Activated T-cell treated with anti-CD3 and anti-CD28 coated beads, Interleukin-2, amount 50 U/mL, for 72 hours (primary cell): ENCODE data around the gene ZFYVE28. TPM values are rescaled to one million over a fixed set of nuclear protein-coding genes. Genes with fewer than 3 reads are reported as not detected.

Experiments used
- ATAC-seq, 2 donors: fragments of 150-1000 bp; cut with Tn5 transposase; replicated peaks in 1 of 2; 2 replicates each; pipeline ENCODE4 v1.10.0; 2021; ENCODE audit warnings: moderate library complexity in 2 of 2, mild to moderate bottlenecking in 1 of 2
- DNase-seq, 2 donors: peaks; one replicate each; pipeline ENCODE4 v3.0.0; 2021 to 2022; ENCODE audit warnings: mixed read lengths in 1 of 2
- H3K27ac Mint-ChIP-seq: one replicate; pipeline ENCODE4 v1.8.0; 2022; ENCODE audit warnings: mild to moderate bottlenecking, moderate library complexity, mixed read lengths
- H3K27me3 Mint-ChIP-seq: one replicate; pipeline ENCODE4 v1.8.0; 2022; ENCODE audit warnings: low read depth, mixed read lengths
- H3K36me3 Mint-ChIP-seq, 2 donors: one replicate each; pipeline ENCODE4 v1.8.0; 2022; ENCODE audit warnings: mixed read lengths in 2 of 2, mild to moderate bottlenecking in 1 of 2; ENCODE audit not compliant: insufficient read depth in 2 of 2
- H3K4me1 Mint-ChIP-seq: one replicate; pipeline ENCODE4 v1.8.0; 2022; ENCODE audit warnings: low read depth, mixed read lengths
- H3K4me3 Mint-ChIP-seq, 2 donors: one replicate each; pipeline ENCODE4 v1.8.0; 2022; ENCODE audit warnings: mild to moderate bottlenecking in 2 of 2, mixed read lengths in 2 of 2, moderate library complexity in 2 of 2
- H3K9me3 Mint-ChIP-seq, 2 donors: one replicate each; pipeline ENCODE4 v1.8.0; 2022; ENCODE audit warnings: mixed read lengths in 2 of 2
- total RNA-seq, 2 donors: library from RNA; stranded (reverse); gene quantifications; one replicate each; pipeline ENCODE4 v1.2.3, GENCODE V29; 2022

ZFYVE28 gene
- total RNA-seq, 2 donors from 2014 or later: 14.4 to 24.4 TPM

GRCh38 chr4:2254665-2255500 is 163.6 kb downstream of the ZFYVE28 start:
- DNase-seq (peak in 1 of 2 donors; percentile 0), ATAC-seq (no peak)
- no peaks in the 10 kb centered on the region for H3K36me3 Mint-ChIP-seq
- H3K9me3 Mint-ChIP-seq: no peaks in the 10 kb centered on the region
- H3K4me1 Mint-ChIP-seq: no peaks in the 10 kb centered on the region
- peak overlapping the region; percentile 63 for H3K27ac Mint-ChIP-seq
- peak overlapping the region in 1 of 2 donors; percentile 24 for H3K4me3 Mint-ChIP-seq
- H3K27me3 Mint-ChIP-seq: no peaks in the 10 kb centered on the region

- ATAC-seq (no peak), DNase-seq (no peak)
- Mint-ChIP-seq H3K36me3 (no peaks in the 10 kb centered on the region), H3K9me3 (no peaks in the 10 kb centered on the region), H3K4me1 (no peaks in the 10 kb centered on the region), H3K27me3 (no peaks in the 10 kb centered on the region), H3K4me3 (no peak overlapping the region), H3K27ac (no peak overlapping the region)
Measured at GRCh38 chr4:2253160-2254084, 165.0 kb downstream of the ZFYVE28 start.

DNA sequence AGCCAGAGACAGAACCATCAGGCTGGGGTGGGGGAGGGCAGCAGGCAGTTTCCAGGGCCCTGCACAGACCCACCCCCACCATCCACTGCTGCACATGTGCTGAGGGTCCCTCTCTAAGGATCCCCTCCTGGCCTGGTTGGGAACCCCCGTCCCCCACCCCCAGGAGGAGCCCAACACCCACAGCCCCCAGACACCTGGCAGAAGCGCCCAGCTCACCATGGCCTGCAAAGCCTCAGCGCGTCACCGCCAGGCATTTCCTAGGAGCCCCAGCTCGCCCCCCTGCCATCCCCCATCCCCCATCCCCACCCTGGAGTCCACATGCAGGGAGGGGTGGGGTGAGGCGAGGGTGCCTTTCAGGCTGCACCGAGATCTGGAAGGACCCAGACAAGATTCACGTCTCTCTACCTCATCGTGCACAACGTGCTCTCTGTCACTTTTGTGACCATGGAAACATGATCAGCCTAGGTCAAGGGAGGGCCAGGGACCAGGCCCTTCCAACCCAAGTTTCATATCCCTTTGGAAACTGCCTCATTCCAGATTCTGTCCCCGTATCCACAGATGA is 165.8 kb downstream of the ZFYVE28 start:
- Mint-ChIP-seq H3K4me3 (no peak overlapping the region), H3K9me3 (no peaks in the 10 kb centered on the region), H3K27me3 (no peaks in the 10 kb centered on the region), H3K36me3 (no peaks in the 10 kb centered on the region), H3K4me1 (no peaks in the 10 kb centered on the region), H3K27ac (no peak overlapping the region)
- ATAC-seq (no peak), DNase-seq (no peak)

DNA sequence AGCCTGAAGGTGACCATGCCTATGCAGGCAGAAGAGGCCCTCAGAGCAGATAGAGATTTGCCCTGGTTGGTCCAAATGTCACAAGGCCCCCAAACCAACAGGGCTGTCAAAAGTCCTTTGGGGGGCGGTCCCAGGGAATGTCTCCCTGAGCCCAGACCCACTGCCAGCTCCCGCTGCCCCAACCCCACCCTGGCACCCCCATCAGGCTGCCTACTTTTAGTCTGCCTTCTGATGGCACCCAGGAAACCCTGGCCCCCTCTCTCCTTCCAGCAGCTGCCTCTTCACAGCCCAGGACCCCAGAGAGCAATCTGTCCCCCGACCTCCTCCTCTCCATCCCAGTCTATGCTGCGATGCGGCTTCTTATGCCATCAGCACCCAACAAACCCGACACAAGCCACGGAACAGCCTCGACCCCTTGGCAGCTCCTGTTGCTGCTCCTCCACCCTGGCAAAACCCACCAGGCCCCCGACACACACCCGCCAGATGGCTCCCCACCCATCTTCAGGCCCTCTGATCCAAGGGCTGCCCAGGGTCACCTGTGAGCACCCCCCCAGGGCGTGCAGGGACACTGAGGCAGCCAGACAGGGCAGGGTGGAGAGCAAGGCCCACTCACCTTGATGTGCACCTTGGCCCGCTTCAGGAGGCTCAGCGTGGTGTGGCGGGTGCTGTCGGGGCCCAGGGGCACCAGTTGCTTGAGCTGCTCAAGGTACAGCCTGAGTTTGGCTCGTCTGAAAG is 166.5 kb downstream of the ZFYVE28 start:
- Mint-ChIP-seq H3K36me3 (no peaks in the 10 kb centered on the region), H3K9me3 (no peaks in the 10 kb centered on the region), H3K4me3 (no peak overlapping the region), H3K27ac (no peak overlapping the region), H3K4me1 (no peaks in the 10 kb centered on the region), H3K27me3 (no peaks in the 10 kb centered on the region)
- ATAC-seq (no peak), DNase-seq (no peak)

- H3K27me3 Mint-ChIP-seq: no peaks in the 10 kb centered on the region
- no peaks in the 10 kb centered on the region for H3K9me3 Mint-ChIP-seq
- no peaks in the 10 kb centered on the region for H3K36me3 Mint-ChIP-seq
- DNase-seq (peak in 1 of 2 donors; percentile 0), ATAC-seq (peak in 1 of 2 donors; percentile 16)
- H3K4me3 Mint-ChIP-seq: no peak overlapping the region
- H3K4me1 Mint-ChIP-seq: no peaks in the 10 kb centered on the region
- no peak overlapping the region for H3K27ac Mint-ChIP-seq
Measured at GRCh38 chr4:2251073-2251794, 167.2 kb downstream of the ZFYVE28 start.

DNA sequence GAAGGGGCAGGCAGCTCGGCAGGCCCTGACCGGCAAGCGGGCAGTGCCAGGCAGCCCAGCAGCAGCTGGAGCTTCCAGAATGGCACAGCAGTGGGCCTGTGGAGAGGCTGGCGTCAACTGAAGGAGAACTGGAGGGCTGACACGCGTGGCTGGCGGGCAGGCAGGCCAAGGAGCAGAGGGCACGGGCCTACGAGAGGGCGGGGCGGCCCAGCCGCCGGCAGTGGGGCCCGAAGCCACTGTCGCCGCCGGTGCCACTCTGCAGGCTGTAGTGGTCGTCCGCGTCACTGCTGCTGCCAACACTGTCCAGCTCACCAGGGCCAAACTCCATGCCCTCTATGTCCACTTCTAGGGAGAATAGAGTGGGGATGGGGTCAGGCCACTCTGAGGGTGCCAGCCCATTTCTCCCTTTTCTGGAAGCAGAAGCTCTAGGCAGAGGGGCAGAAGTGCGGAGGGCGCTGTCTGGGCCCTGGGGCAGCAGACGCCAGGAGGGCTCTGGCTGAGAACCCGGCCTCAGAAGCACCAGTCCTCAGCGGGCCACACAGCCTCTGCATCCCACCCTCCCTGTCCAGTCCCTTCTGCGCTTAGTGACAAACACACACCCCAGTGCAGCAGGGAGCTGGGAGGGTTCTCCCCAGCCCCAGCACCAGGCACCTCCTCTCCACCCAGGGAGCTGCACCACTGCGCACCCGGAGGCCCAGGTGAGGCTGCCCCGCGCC is 167.9 kb downstream of the ZFYVE28 start:
- Mint-ChIP-seq H3K36me3 (no peaks in the 10 kb centered on the region), H3K27me3 (no peaks in the 10 kb centered on the region), H3K27ac (no peak overlapping the region), H3K4me3 (no peak overlapping the region), H3K4me1 (peaks cover under 1% of the 10 kb centered on the region), H3K9me3 (no peaks in the 10 kb centered on the region)
- DNase-seq (no peak), ATAC-seq (no peak)

DNA sequence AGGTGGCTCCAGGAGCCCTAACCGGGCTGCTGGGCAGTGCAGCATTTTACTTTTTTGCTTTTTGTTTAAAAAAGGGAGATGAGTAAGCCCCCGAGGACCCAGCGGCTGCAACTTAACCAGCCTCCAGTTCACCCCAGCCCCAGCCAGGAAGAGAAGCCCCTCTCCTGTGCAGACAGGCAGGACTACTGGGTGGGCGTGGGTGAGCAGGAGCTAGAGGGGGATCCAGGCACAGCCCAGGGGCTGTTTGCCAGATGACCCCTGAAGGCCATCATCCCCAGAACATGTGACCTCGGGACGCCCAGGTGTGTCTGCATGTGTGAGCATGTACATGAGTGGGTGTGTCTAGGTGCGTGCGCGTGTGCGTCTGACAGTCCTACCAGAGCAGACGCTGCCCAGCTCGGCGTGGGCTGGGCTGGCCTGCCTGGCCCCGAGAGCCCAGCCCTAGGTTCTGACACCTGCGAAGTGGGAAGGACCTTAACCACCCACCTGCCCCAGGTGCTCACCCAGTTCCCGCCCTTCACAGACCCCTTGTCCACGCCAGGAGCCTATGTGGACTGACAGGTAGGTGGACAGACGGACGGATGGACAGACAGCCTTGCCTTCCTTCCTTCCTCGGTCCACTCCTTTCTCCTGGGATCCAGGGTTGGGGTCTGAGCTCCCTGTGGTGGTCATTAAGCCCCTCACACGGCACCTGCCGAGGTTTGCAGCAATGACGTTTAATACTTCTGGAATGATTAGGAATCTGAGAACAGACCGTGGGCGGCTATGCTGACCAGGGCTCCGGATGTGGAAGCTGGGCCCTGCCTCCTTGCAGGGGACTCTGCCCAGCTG is 168.7 kb downstream of the ZFYVE28 start:
- no peak for DNase-seq
- H3K27me3 Mint-ChIP-seq: no peaks in the 10 kb centered on the region
- no peak overlapping the region for H3K4me3 Mint-ChIP-seq
- H3K9me3 Mint-ChIP-seq: no peaks in the 10 kb centered on the region
- no peaks in the 10 kb centered on the region for H3K36me3 Mint-ChIP-seq
- peaks cover 8% of the 10 kb centered on the region for H3K4me1 Mint-ChIP-seq
- no peak overlapping the region for H3K27ac Mint-ChIP-seq
- no peak for ATAC-seq

- no peak for ATAC-seq
- no peak overlapping the region for H3K4me3 Mint-ChIP-seq
- H3K27me3 Mint-ChIP-seq: no peaks in the 10 kb centered on the region
- no peak overlapping the region for H3K27ac Mint-ChIP-seq
- peaks cover 14% of the 10 kb centered on the region for H3K4me1 Mint-ChIP-seq
- no peaks in the 10 kb centered on the region for H3K9me3 Mint-ChIP-seq
- H3K36me3 Mint-ChIP-seq: no peaks in the 10 kb centered on the region
- peak in 1 of 2 donors; percentile 0 for DNase-seq
Measured at GRCh38 chr4:2248821-2249261, 169.6 kb downstream of the ZFYVE28 start.

DNA sequence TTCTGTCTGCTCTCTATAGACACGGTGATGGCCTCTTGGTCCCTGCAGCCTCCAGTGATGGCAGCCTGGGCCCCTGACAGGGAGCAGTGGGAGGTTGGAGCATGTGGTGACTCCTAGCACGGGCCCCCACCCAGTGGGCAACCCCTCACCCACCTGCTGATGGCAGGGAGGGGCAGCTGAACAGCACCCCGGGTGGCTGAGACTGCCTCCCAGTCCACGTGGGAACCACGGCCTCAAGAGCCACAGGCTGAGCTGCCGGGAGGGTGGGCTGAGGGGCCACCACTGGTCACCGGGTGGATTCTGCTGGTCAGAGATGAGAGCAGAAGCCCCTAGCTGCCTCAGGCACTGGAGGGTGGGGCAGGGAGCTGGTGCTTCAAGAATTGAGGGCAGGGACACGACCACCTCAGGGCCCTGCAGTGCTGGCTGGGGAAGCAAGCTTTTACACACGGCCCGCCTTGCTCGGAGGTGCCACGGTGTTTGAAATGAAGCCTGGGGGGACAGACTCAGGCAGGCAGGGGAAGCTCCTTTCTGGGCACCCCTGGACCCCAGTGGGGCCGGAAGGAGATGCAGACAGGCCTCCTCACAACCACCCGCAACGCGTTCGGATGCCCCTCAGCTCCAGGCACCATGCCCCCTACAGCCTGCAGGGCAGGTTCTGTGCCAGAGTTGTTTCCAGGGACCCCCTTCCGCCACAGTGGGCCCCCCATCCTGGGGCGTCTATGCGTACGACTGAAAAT is 170.2 kb downstream of the ZFYVE28 start:
- ATAC-seq (no peak), DNase-seq (no peak)
- Mint-ChIP-seq H3K27ac (no peak overlapping the region), H3K27me3 (no peaks in the 10 kb centered on the region), H3K36me3 (no peaks in the 10 kb centered on the region), H3K4me1 (peaks cover 20% of the 10 kb centered on the region), H3K4me3 (no peak overlapping the region), H3K9me3 (no peaks in the 10 kb centered on the region)

DNA sequence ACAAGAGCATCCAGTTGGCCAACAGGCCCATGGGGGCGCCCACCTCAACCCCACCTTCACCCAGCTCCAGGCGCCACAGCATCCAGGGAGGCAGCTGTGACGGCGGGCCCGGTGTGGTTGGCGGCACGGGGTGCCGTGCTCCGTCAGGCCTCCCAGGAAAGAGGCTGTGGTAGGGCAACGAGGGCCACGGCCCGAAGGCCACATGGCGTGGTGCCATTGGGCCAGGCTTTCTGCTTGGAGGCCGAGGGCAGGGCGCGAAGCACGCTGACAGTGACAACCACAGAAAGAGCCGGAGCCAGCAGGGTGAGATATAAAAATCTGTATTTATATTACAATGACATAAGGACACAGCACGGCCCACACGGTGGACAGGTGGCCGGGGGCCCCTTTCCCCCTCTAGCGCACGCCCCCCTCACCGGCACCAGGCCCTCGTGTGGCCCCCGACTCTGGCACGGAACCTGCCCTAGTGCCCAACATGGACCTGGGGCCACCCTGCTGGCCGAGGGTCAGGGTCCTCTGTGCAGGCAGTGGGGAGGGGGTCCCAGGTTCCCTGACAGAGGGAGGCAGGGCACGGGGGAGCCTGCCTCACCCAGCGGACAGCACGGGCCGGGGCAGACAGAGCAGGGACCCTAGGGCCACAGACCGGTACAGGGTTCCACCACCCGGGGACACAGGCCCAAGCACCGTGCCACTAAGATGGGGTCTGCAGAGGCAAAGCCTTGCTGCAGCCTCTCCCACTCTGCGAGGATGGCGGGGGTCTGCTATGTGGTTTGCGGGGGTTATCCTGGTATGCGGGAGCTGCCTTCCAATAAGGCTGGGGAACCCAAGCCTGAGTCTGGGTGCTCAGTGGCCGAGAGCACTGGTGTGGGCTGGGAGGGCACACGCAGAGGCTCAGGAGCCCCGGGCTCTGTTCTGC is 171.1 kb downstream of the ZFYVE28 start:
- Mint-ChIP-seq H3K36me3 (no peaks in the 10 kb centered on the region), H3K4me3 (no peak overlapping the region), H3K27me3 (no peaks in the 10 kb centered on the region), H3K27ac (no peak overlapping the region), H3K9me3 (no peaks in the 10 kb centered on the region), H3K4me1 (peaks cover 21% of the 10 kb centered on the region)
- no peak for DNase-seq
- ATAC-seq: no peak
